ENCODE results near the gene PHAF1. TPM values are rescaled to one million over a fixed set of nuclear protein-coding genes. Genes with fewer than 3 reads are reported as not detected.
A peak's percentile ranks its signal among the peaks of the same experiment; 100 is the strongest.

Gene PHAF1
- total and polyA plus RNA-seq, 2 of the 13 experiments (the other 11 are each of a cell fraction or from before 2014, with no cell fraction given): 48.3 to 174 TPM

- no peak for TF ChIP-seq SP140L (CRISPR knock-in tag; IDR thresholded peaks at IDR 0.05; ENCODE audit: borderline replicate concordance)
- 0 out of 2 replicates have a peak, but pooled peaks have one; percentile 27 for TF ChIP-seq ZBTB3 (CRISPR knock-in tag; IDR thresholded peaks at IDR 0.05; ENCODE audit: borderline replicate concordance, low read depth)
- no peak for TF ChIP-seq HINFP (CRISPR knock-in tag; IDR thresholded peaks at IDR 0.05; ENCODE audit: low read depth)
- TF ChIP-seq MXI1 (IDR thresholded peaks at IDR 0.05; ENCODE audit: borderline replicate concordance, low read depth, low read length): no peak
- TF ChIP-seq ZNF546 (CRISPR knock-in tag; conservative IDR thresholded peaks at IDR 0.05): no peak; the same call in 1 of the 2 replicates
- no peak for TF ChIP-seq SMYD3 (CRISPR knock-in tag; IDR thresholded peaks at IDR 0.05)
- no peak for TF ChIP-seq NBN (conservative IDR thresholded peaks at IDR 0.05)
- 0 out of 2 replicates have a peak, but pooled peaks have one; percentile 61 for TF ChIP-seq ZNF557 (CRISPR knock-in tag; IDR thresholded peaks at IDR 0.05)
- no peak for TF ChIP-seq NR3C1 (CRISPR knock-in tag; IDR thresholded peaks at IDR 0.05)
- no peak for TF ChIP-seq ZNF788 (CRISPR knock-in tag; IDR thresholded peaks at IDR 0.05; ENCODE audit: borderline replicate concordance)
- no peak for TF ChIP-seq HNF1A (IDR thresholded peaks at IDR 0.05; ENCODE audit: low read depth)
- TF ChIP-seq HNF1A (CRISPR knock-in tag; IDR thresholded peaks at IDR 0.05; ENCODE audit: borderline replicate concordance): 0 out of 2 replicates have a peak, but pooled peaks have one; percentile 26
- TF ChIP-seq ZNF337 (CRISPR knock-in tag; IDR thresholded peaks at IDR 0.05; ENCODE audit: borderline replicate concordance, low read depth): no peak
- no peak for TF ChIP-seq ZNF12 (CRISPR knock-in tag; IDR thresholded peaks at IDR 0.05)
- no peak for TF ChIP-seq ZNF646 (CRISPR knock-in tag; IDR thresholded peaks at IDR 0.05)
- no peak for TF ChIP-seq SNRNP70 (IDR thresholded peaks at IDR 0.05; ENCODE audit: low read depth, low read length)
- peak; percentile 81; the same call in 1 of the 2 replicates for TF ChIP-seq ZNF839 (CRISPR knock-in tag; IDR thresholded peaks at IDR 0.05; ENCODE audit: borderline replicate concordance)
- TF ChIP-seq MEIS1 (CRISPR knock-in tag; IDR thresholded peaks at IDR 0.05; ENCODE audit: borderline replicate concordance): 0 out of 2 replicates have a peak, but pooled peaks have one; percentile 53
Observed at GRCh38 chr16:67192781-67193361, 83.1 kb downstream of the PHAF1 start (continued).

All from HepG2 (cell line).